ENCODE results near the gene PTPRN2.
"Not testable (repeated sequence)": the region's sequence is repeated elsewhere in the genome, so short reads cannot be mapped to it uniquely, and the experiment has no call there.

Gene PTPRN2

DNA sequence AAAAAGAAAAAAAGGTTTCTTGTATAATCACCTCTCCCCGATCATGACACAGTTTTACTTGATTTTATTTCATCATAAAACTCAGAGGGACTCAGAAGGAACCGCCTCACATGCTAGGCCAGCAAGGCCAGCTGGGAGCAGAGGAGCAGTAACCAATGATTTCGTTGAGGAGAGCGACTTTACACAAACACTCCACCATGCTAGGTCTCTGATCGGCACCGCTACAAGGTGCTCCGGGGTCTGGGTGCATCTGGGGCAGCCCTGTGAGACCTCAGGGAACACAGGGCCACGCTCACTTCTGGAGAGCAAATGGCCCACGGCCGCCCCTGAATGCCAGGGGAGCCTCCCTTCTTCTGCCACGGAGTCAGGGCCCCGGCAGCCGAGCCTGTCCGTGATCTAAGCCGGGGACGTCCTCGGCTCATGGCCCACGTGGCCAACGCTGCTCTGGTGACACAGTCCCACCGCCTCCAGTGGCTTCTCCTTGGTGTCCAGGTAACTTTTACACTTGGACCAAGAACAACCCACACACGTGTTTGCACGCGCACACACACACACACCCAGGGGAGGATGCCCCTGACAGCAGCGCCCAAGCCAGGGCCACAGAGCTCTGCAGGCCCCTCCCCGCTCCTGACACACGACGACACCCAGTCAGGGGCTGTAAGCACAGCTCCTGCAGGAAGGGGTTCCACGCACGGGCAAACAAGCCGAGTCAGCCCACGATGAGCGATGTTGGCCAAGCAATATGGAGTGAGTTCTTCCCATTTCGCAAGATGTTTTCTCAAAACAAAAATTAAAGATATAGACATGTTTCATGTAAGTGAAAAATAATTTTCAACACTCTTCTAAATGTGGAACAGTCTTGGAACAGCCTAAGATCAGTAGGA is 918.5 kb downstream of the PTPRN2 start:
- DNase-seq (ENCODE audit: low read depth): peak; percentile 72
- no peak for TF ChIP-seq MYC (IDR thresholded peaks at IDR 0.05; ENCODE audit: low read depth, low read length)
- TF ChIP-seq POLR2A (IDR thresholded peaks at IDR 0.05; ENCODE audit: extremely low read depth, insufficient read length): no peak
- H3K4me3 ChIP-seq (ENCODE audit: low read depth, low read length): peak overlapping the region; percentile 16

DNA sequence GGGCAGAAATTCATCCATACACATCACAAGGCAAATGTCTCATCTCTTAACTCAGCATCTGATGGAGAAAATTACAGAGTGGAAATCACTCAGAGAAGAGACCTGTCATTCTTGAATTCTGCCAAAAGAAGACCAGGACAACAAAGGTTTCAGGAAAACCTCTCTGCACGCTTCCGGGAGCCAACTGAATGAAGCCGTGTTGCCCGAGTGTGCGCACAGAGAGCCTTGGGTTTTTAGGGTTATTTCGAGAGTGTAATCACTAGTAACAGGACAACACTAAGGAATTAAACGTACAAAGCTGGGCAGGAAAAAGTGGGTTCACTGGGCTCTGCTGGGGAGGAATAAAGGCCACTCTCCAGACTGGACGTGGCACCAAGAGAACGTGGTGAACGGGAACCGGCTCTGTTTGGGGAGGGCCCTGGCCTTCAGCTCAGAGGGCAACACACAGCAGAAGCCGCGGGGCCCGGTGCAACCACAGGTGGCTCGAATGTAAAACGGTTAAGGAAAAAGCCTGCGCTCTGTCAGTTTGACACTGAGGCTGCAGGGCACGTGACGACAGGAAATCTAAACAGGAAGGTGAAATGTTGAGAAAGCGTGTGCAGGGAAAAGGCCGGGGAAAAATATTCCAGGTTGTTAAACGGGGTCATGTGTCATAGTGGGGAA is 919.3 kb downstream of the PTPRN2 start:
- peak overlapping the region; percentile 16 for H3K4me3 ChIP-seq (ENCODE audit: low read depth, low read length)
- peak; percentile 93 for DNase-seq (ENCODE audit: low read depth)
- TF ChIP-seq POLR2A (IDR thresholded peaks at IDR 0.05; ENCODE audit: extremely low read depth, insufficient read length) (peak; percentile 30), MYC (IDR thresholded peaks at IDR 0.05; ENCODE audit: low read depth, low read length) (peak; percentile 92)
- TF ChIP-seq, protein P1, sequence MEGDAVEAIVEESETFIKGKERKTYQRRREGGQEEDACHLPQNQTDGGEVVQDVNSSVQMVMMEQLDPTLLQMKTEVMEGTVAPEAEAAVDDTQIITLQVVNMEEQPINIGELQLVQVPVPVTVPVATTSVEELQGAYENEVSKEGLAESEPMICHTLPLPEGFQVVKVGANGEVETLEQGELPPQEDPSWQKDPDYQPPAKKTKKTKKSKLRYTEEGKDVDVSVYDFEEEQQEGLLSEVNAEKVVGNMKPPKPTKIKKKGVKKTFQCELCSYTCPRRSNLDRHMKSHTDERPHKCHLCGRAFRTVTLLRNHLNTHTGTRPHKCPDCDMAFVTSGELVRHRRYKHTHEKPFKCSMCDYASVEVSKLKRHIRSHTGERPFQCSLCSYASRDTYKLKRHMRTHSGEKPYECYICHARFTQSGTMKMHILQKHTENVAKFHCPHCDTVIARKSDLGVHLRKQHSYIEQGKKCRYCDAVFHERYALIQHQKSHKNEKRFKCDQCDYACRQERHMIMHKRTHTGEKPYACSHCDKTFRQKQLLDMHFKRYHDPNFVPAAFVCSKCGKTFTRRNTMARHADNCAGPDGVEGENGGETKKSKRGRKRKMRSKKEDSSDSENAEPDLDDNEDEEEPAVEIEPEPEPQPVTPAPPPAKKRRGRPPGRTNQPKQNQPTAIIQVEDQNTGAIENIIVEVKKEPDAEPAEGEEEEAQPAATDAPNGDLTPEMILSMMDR (IDR thresholded peaks at IDR 0.05; ENCODE audit: low read depth, low read length): no peak
- TF ChIP-seq, protein P2, sequence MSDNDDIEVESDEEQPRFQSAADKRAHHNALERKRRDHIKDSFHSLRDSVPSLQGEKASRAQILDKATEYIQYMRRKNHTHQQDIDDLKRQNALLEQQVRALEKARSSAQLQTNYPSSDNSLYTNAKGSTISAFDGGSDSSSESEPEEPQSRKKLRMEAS (IDR thresholded peaks at IDR 0.05; ENCODE audit: low read depth, low read length): peak; percentile 99

DNA sequence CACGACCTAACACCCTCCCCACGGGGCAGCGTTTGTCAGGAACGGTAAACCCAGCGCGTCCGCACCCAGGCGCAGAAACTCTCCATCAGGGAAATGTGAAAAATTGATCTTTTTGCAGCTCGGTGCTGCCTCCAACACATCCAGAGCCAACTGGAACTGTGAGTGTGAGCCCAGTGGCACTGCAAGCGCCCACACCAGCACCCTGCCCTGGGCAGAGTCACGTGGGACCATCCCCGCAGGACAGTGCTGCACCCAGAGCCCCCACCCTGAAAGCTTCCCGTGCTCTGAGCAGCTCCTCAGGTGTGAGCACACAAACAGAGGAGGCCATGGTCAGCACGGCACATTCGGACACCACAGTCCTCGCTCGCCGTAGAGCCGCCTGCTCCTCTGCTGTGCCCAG is 919.9 kb downstream of the PTPRN2 start:
- DNase-seq (ENCODE audit: low read depth): no peak
- TF ChIP-seq MYC (IDR thresholded peaks at IDR 0.05; ENCODE audit: low read depth, low read length) (no peak), POLR2A (IDR thresholded peaks at IDR 0.05; ENCODE audit: extremely low read depth, insufficient read length) (no peak)
- TF ChIP-seq, protein P1 (IDR thresholded peaks at IDR 0.05; ENCODE audit: low read depth, low read length): no peak
- TF ChIP-seq, protein P2 (IDR thresholded peaks at IDR 0.05; ENCODE audit: low read depth, low read length): no peak
- H3K4me3 ChIP-seq (ENCODE audit: low read depth, low read length): no peak overlapping the region

DNA sequence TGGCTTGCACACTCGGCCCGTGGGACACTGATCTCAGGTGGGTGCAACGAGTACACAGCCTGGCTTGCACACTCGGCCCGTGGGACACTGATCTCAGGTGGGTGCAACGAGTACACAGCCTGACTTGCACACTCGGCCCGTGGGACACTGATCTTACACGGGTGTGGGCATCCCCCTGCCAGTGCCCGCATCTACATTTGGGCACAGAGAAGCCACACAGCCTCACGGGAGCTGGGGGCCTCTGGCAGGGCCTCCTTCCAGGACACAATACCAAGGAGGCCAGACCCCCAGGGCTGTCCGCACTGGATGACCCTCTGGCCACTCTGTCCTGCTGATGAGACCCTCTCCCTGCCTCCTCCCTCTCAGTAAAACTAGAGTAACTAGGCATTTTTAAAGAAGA is 920.4 kb downstream of the PTPRN2 start:
- TF ChIP-seq MYC (IDR thresholded peaks at IDR 0.05; ENCODE audit: low read depth, low read length): no peak
- TF ChIP-seq, protein P2 (IDR thresholded peaks at IDR 0.05; ENCODE audit: low read depth, low read length): no peak
- TF ChIP-seq, protein P1 (IDR thresholded peaks at IDR 0.05; ENCODE audit: low read depth, low read length): no peak

DNA sequence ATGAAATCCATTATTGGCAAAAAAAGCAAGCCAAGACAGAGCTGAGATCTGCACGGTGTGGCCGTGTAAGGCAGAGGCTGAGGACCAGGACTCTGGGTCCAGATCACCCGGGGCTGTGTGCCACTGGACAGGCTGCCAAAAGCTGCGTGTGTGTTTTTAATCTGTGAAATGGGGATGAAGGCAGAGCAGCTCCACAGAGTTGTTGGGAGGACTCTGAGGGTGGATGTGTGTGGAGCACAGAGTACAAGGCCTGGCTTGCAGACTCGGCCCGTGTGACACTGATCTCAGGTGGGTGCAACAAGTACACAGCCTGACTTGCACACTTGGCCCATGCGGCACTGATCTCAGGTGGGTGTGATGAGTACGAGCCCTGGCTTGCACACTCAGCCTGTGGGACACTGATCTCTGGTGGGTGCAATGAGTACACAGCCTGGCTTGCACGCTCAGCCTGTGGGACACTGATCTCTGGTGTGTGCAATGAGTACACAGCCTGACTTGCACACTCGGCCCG is 921.0 kb downstream of the PTPRN2 start:
- DNase-seq (ENCODE audit: low read depth): no peak
- TF ChIP-seq, protein P1 (IDR thresholded peaks at IDR 0.05; ENCODE audit: low read depth, low read length): no peak
- TF ChIP-seq POLR2A (IDR thresholded peaks at IDR 0.05; ENCODE audit: extremely low read depth, insufficient read length) (no peak), MYC (IDR thresholded peaks at IDR 0.05; ENCODE audit: low read depth, low read length) (no peak)
- TF ChIP-seq, protein P2 (IDR thresholded peaks at IDR 0.05; ENCODE audit: low read depth, low read length): no peak
- no peak overlapping the region for H3K4me3 ChIP-seq (ENCODE audit: low read depth, low read length)

More for the DNA sequence above, 920.4 kb downstream of the PTPRN2 start:
- DNase-seq (ENCODE audit: low read depth): no peak
- no peak overlapping the region for H3K4me3 ChIP-seq (ENCODE audit: low read depth, low read length)

DNA sequence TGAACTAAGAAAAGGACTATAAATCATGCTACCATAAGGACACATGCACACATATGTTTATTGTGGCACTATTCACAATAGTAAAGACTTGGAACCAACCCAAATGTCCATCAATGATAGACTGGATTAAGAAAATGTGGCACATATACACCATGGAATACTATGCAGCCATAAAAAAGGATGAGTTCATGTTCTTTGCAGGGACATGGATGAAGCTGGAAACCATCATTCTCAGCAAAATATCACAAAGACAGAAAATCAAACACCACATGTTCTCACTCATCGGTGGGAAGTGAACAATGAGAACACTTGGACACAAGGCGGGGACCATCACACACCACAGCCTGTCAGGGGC is 922.0 kb downstream of the PTPRN2 start:
- DNase-seq (ENCODE audit: low read depth); H3K4me3 ChIP-seq (ENCODE audit: low read depth, low read length): not testable (repeated sequence)
